ENCODE data around the gene PRRC2B.

GRCh38 chr9:131518553-131518952 is 124.7 kb downstream of the PRRC2B start:
- TF ChIP-seq ZNF274 (IDR thresholded peaks at IDR 0.05; ENCODE audit: low read depth, low read length): no peak
- no peak for TF ChIP-seq YY1 (IDR thresholded peaks at IDR 0.05; ENCODE audit: insufficient read depth, insufficient read length)
